Adrenal gland (tissue), 19 donors: ENCODE measurements around the gene UGT1A4. TPM values are rescaled to one million over a fixed set of nuclear protein-coding genes. Genes with fewer than 3 reads are reported as not detected.

Experiments used
- DNase-seq, 7 donors: peaks; one replicate each; pipeline ENCODE4 v3.0.0-alpha.2; 2019 to 2020
- H3K27ac ChIP-seq, 5 donors: fragments of 200-600 bp; sonication (generic) in 4 of 5; 1 replicate in 3 of 5; 2 replicates in 2 of 5; pipeline versions ENCODE4 v1.5.1 to v1.8.0; 2016 to 2020; ENCODE audit warnings: mild to moderate bottlenecking in 1 of 5
- H3K27me3 ChIP-seq: fragments of 200-600 bp; 2 replicates; pipeline ENCODE4 v1.8.0; 2021
- H3K36me3 ChIP-seq, 2 donors: fragments of 200-600 bp; replicated peaks in 1 of 2; 1 replicate in 1 of 2; 2 replicates in 1 of 2; pipeline versions ENCODE4 v1.5.1 to v1.8.0; 2018 to 2022
- H3K4me1 ChIP-seq, 2 donors: fragments of 200-600 bp; replicated peaks in 1 of 2; 1 replicate in 1 of 2; 2 replicates in 1 of 2; pipeline versions ENCODE4 v1.5.1 to v1.8.0; 2018 to 2021
- H3K4me3 ChIP-seq, 4 donors: fragments of 200-600 bp; sonication (generic) in 3 of 4; one replicate each; pipeline ENCODE4 v1.5.1; 2016 to 2018
- H3K9me3 ChIP-seq, 3 donors: fragments of 200-600 bp; sonication (generic) in 1 of 3; replicated peaks in 1 of 3; 1 replicate in 2 of 3; 2 replicates in 1 of 3; pipeline versions ENCODE4 v1.5.1 to v1.8.0; 2016 to 2021
- POLR2A ChIP-seq, 2 donors: fragments of 450-650 bp; IDR thresholded peaks; one replicate each; pipeline ENCODE4 v1.6.1; 2017; ENCODE audit warnings: antibody characterized with exemption in 2 of 2, mild to moderate bottlenecking in 2 of 2, moderate library complexity in 1 of 2
- WGBS, 4 donors: extraction: QIAGEN DNeasy Blood & Tissue Kit in 2 of 4; methylation state at CpG; one replicate each; pipeline versions ENCODE4 v1.1.5 to v1.1.7; 2013 to 2017; 5-methylcytosine and 5-hydroxymethylcytosine counted together
- intact Hi-C, 2 donors: fragments of 100-400 bp; cut with DNase I; formaldehyde crosslinking; loops; one replicate each; pipeline versions ENCODE4 v1.14.1 to v1.15.0; 2022 to 2023
- long read RNA-seq, 10 donors: library from polyadenylated mRNA in 3 of 10; unstranded in 2 of 10; stranded (forward) in 1 of 10; transcript quantifications; one replicate each; pipeline ENCODE4 v2.0.0 and lab custom pipeline, GENCODE V29; 2021 to 2026
- polyA plus RNA-seq, 3 donors: library from polyadenylated mRNA; stranded (reverse); fragments of 200-250 nt in 2 of 3; fragments of 350-450 nt in 1 of 3; fragmentation: Illumina TruSeq in 1 of 3; extraction: RNeasy Lipid Tissue Mini Kit (QIAGEN cat#74804) in 1 of 3; gene quantifications; one replicate each; pipeline ENCODE4 v1.2.3, GENCODE V29; 2013 to 2014
- total RNA-seq, 9 donors: library from RNA; depleted of rRNA in 4 of 9; stranded (reverse); fragments of >200 nt in 4 of 9; fragments of 120-200 nt in 1 of 9; fragmentation: NEBNext Ultra II Directional in 1 of 9; extraction: Animal tissue kit (Norgen Biotek cat#: 25700) in 1 of 9; gene quantifications; one replicate each; pipeline versions ENCODE4 v1.1.0 to v1.2.4, GENCODE V29; 2013 to 2023
- TF ChIP-seq, protein P1 (sequence below), 6 experiments: fragments of 450-650 bp in 4 of 6; fragments of 200-600 bp in 2 of 6; sonication (generic) in 1 of 6; IDR thresholded peaks; 1 replicate in 5 of 6; 2 replicates in 1 of 6; pipeline versions ENCODE4 v1.5.1 to v1.8.0; 2016 to 2021; ENCODE audit warnings: antibody characterized with exemption in 6 of 6, mild to moderate bottlenecking in 2 of 6, moderate library complexity in 1 of 6
- donor health status: healthy with polysubstance abuse.
- donor health status: Bipolar disorder and iron deficiency.
- donor health status: DM: yes; HTN: yes; CAD: no.
- donor health status: DM: no; HTN: no; CAD: no.
- donor health status: DM: no; HTN: no; CAD: no.
- donor health status: DM: yes; HTN: yes; CAD: no.

Gene UGT1A4
- under 1 TPM in 1 of 9 donors, not detected in 8; 0.36 TPM for total RNA-seq
- polyA plus RNA-seq: not detected
- long read RNA-seq, donor 1: 0 reads
- long read RNA-seq, donor 2: 0 reads
- long read RNA-seq, donor 3: 0 reads
- long read RNA-seq, donor 4: 0 reads
- long read RNA-seq, donor 5: 0 reads
- long read RNA-seq, donor 6: 0 reads
- long read RNA-seq, donor 7: 0 reads
- long read RNA-seq, donor 8: 0 reads
- long read RNA-seq, donor 9: 0 reads
- long read RNA-seq, donor 10: 0 reads

DNA sequence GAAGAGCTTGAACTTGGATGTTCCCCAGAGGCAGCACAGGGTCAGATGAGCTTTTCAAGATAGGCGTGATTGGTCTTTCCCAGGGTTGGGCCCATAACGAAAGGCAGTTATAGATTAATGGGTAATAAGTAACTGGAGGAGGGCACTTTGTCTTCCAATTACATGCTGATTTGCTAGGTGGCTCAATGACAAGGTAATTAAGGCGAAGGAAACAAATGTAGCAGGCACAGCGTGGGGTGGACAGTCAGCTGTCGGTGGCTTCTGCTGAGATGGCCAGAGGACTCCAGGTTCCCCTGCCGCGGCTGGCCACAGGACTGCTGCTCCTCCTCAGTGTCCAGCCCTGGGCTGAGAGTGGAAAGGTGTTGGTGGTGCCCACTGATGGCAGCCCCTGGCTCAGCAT is at the start of gene UGT1A4:
UGT1A4 (plus strand) TSS at position 185 of the 400 bp plus-strand sequence; CDS start at position 270, 85 bp downstream.
- Histone ChIP-seq H3K27me3 (peaks cover 16% of the 10 kb centered on the region), H3K27ac (no peak within 1 kb of the TSS), H3K4me1 (no peaks in the 10 kb centered on the region), H3K9me3 (no peaks in the 10 kb centered on the region), H3K36me3 (no peaks in the 10 kb centered on the region), H3K4me3 (no peak within 1 kb of the TSS)
- 76 to 84% (median 80%) methylated on average over 5 to 7 of the region's 7 CpGs for WGBS, 4 donors
- intact Hi-C loops: loop anchor here (10.0 kb wide), 2 partner anchors 154 to 274 kb away; partner anchors contain the start of gene USP40 (in 1 of the 2)
- DNase-seq: no peak
- TF ChIP-seq, protein P1, sequence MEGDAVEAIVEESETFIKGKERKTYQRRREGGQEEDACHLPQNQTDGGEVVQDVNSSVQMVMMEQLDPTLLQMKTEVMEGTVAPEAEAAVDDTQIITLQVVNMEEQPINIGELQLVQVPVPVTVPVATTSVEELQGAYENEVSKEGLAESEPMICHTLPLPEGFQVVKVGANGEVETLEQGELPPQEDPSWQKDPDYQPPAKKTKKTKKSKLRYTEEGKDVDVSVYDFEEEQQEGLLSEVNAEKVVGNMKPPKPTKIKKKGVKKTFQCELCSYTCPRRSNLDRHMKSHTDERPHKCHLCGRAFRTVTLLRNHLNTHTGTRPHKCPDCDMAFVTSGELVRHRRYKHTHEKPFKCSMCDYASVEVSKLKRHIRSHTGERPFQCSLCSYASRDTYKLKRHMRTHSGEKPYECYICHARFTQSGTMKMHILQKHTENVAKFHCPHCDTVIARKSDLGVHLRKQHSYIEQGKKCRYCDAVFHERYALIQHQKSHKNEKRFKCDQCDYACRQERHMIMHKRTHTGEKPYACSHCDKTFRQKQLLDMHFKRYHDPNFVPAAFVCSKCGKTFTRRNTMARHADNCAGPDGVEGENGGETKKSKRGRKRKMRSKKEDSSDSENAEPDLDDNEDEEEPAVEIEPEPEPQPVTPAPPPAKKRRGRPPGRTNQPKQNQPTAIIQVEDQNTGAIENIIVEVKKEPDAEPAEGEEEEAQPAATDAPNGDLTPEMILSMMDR (IDR thresholded peaks at IDR 0.05): no peak
- TF ChIP-seq POLR2A (IDR thresholded peaks at IDR 0.05): no peak

GRCh38 chr2:233671290-233672161 is 47.0 kb upstream of the UGT1A4 start, which contains the start of gene UGT1A9:
UGT1A9 (plus strand) TSS chr2:233671898; CDS start chr2:233671935, 37 bp downstream.
- 79 to 84% (median 81%) methylated on average over 5 of the region's 5 CpGs for WGBS, 4 donors
- Histone ChIP-seq H3K9me3 (no peaks in the 10 kb centered on the region), H3K27me3 (peaks cover 5% of the 10 kb centered on the region), H3K4me1 (no peaks in the 10 kb centered on the region), H3K4me3 (no peak within 1 kb of the TSS), H3K36me3 (no peaks in the 10 kb centered on the region), H3K27ac (no peak within 1 kb of the TSS)
- no peak for DNase-seq
- TF ChIP-seq, protein P1 (IDR thresholded peaks at IDR 0.05): no peak
- no peak for TF ChIP-seq POLR2A (IDR thresholded peaks at IDR 0.05)
- intact Hi-C loops: no loop called here

DNA sequence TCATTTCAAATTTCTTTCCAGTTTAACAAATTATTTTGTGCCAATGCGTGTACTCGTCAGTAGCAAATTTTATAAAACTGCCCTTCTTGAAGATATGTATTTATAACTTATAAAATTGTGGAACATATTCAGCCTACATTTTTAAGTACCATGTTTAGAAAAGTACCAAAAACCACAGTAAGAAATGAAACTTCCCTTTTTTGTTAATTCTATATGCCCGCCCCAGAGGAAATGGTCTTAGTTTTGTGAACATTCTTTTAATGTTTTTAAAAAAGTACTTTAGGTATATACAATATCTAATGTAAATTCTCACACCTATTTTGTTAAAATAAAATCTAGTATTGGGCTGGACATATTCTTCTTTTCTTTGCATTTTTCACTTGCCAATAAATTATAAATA is 45.6 kb upstream of the UGT1A4 start:
- intact Hi-C loops: no loop called here
- no peak for DNase-seq
- no peak for TF ChIP-seq POLR2A (IDR thresholded peaks at IDR 0.05)
- TF ChIP-seq, protein P1 (IDR thresholded peaks at IDR 0.05): no peak
- Histone ChIP-seq H3K27me3 (peaks cover 12% of the 10 kb centered on the region), H3K9me3 (no peaks in the 10 kb centered on the region), H3K4me1 (no peaks in the 10 kb centered on the region), H3K36me3 (no peaks in the 10 kb centered on the region), H3K4me3 (no peak overlapping the region), H3K27ac (no peak overlapping the region)
- 68 to 86% (median 72%) methylated on average over 3 of the region's 3 CpGs for WGBS, 4 donors

- no peaks in the 10 kb centered on the region for H3K36me3 ChIP-seq
- H3K27me3 ChIP-seq: peaks cover 12% of the 10 kb centered on the region
- no peaks in the 10 kb centered on the region for H3K4me1 ChIP-seq
- no peak for DNase-seq
- no peaks in the 10 kb centered on the region for H3K9me3 ChIP-seq
- intact Hi-C loops: no loop called here
- TF ChIP-seq, protein P1 (IDR thresholded peaks at IDR 0.05): no peak
- TF ChIP-seq POLR2A (IDR thresholded peaks at IDR 0.05): no peak
- H3K4me3 ChIP-seq: no peak overlapping the region
- H3K27ac ChIP-seq: no peak overlapping the region
These were observed 44.6 kb upstream of the UGT1A4 start for GRCh38 chr2:233673896-233674295.
